ENCODE results near the gene DGKQ.

DGKQ gene

DNA sequence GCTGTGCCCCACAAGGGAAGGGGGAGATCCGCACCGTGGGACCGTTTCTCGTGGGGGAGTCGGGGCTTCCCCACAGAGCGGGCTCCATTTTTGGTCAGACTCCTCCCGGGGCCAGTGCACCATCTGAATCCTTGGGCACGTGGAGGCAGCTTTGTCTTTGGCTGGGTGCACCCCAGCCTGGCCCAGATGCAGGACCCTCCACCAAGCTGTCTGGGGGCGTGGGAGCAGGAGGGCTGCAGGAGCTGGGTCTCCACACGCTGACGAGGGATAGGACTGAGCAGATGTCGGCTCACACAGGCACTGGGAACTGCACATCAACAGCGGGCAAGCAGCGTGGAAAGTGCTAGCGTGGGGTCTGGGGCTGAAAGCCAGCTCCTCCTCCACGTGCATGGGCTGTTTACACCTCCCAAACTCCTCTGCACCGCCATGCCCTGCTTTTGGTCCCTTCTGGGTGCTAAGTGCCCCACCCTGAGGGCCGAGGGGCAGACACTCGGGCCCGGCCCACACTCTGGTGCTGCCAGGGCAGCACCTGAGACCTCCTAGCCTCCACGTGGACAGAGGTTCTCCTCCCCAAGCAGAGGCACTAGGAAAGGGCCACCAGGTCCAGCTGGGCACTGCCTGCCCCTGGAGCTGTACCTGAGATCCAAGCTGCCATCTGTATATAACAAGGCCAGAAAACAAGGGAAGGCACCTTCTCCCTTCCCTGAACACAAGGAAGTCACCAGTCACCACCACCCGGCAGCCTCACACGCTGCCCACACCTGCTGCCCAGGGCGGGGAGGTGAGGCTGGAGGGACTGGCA lies 13.8 kb downstream of the DGKQ start:
- H3K27ac ChIP-seq: no peak overlapping the region
- H3K4me2 ChIP-seq: no peak overlapping the region
- no peak overlapping the region for H3K9ac ChIP-seq
- no peaks in the 10 kb centered on the region for H3K4me1 ChIP-seq
- no peaks in the 10 kb centered on the region for H3K9me3 ChIP-seq (replicated peaks in 1 of 11)
- no peaks in the 10 kb centered on the region for H3K27me3 ChIP-seq
- no peak overlapping the region for H3K4me3 ChIP-seq
- no peak for TF ChIP-seq Cebpa-rat (IDR thresholded peaks at IDR 0.05)
- H4K20me1 ChIP-seq: peaks cover 0 to 91% (median 24%) of the 10 kb centered on the region in 11 experiments; a peak in 14 of 22 replicates
- peaks cover 46 to 88% (median 75%) of the 10 kb centered on the region in 11 experiments for H3K36me3 ChIP-seq

DNA sequence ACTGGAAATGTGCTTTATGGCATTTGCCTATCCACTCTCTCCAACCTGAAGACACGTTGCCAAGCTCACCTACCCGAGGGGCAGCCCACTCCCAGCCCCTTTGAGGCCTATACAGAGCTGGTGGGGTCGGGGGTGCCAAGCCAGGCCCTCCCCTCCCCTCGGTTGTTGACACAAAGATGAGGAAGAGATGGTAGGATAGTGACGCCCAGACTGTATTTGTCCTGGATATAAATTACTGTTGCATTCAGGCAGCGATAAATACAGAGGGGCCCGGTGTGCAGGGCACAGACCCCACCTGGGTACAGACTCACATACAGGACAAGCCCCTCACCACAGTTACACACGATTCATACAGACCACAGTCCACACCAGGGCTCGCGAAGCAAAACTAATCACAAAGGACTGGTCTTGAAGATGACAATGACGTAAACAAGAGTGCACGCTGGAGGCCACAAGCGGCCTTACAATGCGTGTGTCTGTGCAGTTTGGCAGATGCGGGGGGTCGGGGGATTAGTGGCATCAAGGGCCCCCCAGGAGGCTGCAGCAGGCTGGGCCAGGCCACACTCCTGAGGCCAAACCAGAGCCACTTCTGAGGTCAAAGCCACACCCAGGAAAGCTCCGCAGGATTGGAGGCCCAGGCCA lies 14.6 kb downstream of the DGKQ start:
- Histone ChIP-seq H3K4me3 (no peak overlapping the region), H3K4me2 (no peak overlapping the region), H3K4me1 (no peaks in the 10 kb centered on the region), H3K9ac (no peak overlapping the region), H3K27ac (no peak overlapping the region), H3K27me3 (no peaks in the 10 kb centered on the region), H3K36me3 (peaks cover 41 to 87% (median 70%) of the 10 kb centered on the region in 11 experiments), H3K9me3 (replicated peaks in 1 of 11) (no peaks in the 10 kb centered on the region), H4K20me1 (peaks cover 0 to 89% (median 23%) of the 10 kb centered on the region in 11 experiments; a peak in 14 of 22 replicates)
- TF ChIP-seq Cebpa-rat (IDR thresholded peaks at IDR 0.05): no peak

DNA sequence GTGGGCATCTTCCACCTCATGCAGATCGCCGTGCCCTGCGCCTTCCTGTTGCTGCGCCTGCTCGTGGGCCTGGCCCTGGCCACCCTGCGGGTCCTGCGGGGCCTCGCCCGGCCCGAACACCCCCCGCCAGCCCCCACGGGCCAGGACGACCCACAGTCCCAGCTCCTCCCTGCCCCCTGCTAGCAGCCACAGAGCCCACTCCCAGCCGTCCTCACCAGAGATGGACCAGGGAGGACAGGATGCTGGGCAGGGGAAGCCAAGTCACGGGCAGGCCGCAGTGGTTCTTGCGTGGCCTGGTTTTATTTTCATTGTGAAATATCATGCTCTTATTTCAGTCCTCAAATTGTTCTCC lies 15.1 kb downstream of the DGKQ start:
- Histone ChIP-seq H3K4me3 (no peak overlapping the region), H3K27me3 (no peaks in the 10 kb centered on the region), H3K9ac (no peak overlapping the region), H3K36me3 (peaks cover 36 to 87% (median 65%) of the 10 kb centered on the region in 11 experiments), H3K9me3 (replicated peaks in 1 of 11) (no peaks in the 10 kb centered on the region), H3K4me1 (no peaks in the 10 kb centered on the region), H3K27ac (no peak overlapping the region), H4K20me1 (peaks cover 0 to 84% (median 21%) of the 10 kb centered on the region in 11 experiments; a peak in 14 of 22 replicates), H3K4me2 (no peak overlapping the region)
- TF ChIP-seq Cebpa-rat (IDR thresholded peaks at IDR 0.05): no peak

DNA sequence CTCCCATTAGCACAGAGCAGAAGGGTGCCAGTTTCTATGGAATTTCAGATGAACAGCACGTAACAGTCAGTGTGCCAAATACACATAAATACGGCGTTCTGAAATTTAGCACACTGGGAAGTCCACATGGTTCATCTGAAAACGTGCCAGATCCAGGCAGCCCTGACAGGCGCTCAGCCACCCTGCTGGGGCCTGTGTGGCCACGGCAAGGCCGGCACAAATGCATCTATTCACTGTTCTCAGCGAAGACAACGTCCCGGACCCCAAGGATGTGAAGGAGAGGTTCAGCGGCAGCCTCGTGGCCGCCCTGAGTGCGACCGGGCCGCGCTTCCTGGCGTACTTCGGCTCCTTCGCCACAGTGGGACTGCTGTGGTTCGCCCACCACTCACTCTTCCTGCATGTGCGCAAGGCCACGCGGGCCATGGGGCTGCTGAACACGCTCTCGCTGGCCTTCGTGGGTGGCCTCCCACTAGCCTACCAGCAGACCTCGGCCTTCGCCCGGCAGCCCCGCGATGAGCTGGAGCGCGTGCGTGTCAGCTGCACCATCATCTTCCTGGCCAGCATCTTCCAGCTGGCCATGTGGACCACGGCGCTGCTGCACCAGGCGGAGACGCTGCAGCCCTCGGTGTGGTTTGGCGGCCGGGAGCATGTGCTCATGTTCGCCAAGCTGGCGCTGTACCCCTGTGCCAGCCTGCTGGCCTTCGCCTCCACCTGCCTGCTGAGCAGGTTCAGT lies 15.6 kb downstream of the DGKQ start:
- no peak for TF ChIP-seq Cebpa-rat (IDR thresholded peaks at IDR 0.05)
- Histone ChIP-seq H3K27ac (no peak overlapping the region), H3K4me2 (no peak overlapping the region), H3K4me1 (no peaks in the 10 kb centered on the region), H3K9ac (no peak overlapping the region), H3K4me3 (no peak overlapping the region), H4K20me1 (peaks cover 0 to 79% (median 20%) of the 10 kb centered on the region in 11 experiments; a peak in 14 of 22 replicates), H3K36me3 (peaks cover 33 to 86% (median 59%) of the 10 kb centered on the region in 11 experiments), H3K27me3 (no peaks in the 10 kb centered on the region), H3K9me3 (replicated peaks in 1 of 11) (no peaks in the 10 kb centered on the region)

DNA sequence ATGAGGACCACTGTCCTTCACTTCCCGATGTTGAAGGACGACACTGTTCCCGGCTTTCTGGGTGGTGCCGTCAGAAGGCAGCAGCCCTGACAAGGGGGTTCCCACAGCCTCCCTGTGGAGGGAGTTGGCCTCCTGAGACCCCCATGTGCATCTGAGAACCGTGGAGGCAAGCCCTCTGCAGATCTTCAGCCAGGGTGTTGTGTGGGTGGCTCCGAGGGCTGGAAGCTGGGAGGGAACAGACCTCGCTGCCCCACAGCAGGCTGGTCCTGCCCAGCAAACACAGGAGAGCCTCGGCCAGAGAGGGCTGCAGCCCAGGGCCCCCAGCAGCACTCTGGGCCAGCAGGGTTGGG lies 16.2 kb downstream of the DGKQ start:
- no peaks in the 10 kb centered on the region for H3K9me3 ChIP-seq (replicated peaks in 1 of 11)
- no peak for TF ChIP-seq Cebpa-rat (IDR thresholded peaks at IDR 0.05)
- no peaks in the 10 kb centered on the region for H3K4me1 ChIP-seq
- no peak overlapping the region for H3K9ac ChIP-seq
- H3K4me3 ChIP-seq: no peak overlapping the region
- peaks cover 0 to 74% (median 15%) of the 10 kb centered on the region in 11 experiments; a peak in 14 of 22 replicates for H4K20me1 ChIP-seq
- H3K36me3 ChIP-seq: peaks cover 28 to 81% (median 54%) of the 10 kb centered on the region in 11 experiments
- H3K27ac ChIP-seq: no peak overlapping the region
- H3K4me2 ChIP-seq: no peak overlapping the region
- H3K27me3 ChIP-seq: no peaks in the 10 kb centered on the region

DNA sequence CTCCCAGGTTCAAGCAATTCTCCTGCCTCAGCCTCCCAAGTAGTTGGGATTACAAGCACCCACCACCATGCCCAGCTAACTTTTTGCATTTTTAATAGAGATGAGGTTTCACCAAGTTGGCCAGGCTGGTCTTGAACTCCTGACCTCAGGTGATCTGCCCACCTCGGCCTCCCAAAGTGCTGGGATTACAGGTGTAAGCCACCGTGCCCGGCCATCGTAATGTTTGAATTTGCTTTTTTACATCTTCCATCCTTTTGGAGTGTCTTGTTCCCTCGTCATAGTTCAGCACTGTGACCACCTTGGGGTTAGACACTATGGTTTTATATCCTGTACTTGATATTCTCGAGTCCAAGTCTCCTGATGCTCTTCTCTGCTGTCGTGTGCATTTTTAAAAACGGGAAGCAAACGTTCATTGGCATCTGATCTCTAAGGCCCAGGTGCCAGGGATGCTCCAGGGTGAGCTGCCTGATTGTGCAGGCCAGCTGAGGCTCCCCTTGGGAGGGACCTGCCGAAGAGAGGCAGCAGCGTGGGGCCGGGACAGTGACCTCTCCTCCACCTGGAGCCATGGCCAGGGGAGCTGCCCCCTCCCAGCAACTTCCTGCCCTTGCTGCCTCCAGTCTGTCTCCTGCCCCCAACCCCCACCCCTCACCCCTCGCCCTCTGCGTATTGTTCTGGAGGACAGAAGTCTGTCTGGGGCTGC lies 16.7 kb downstream of the DGKQ start:
- Histone ChIP-seq H3K27ac (no peak overlapping the region), H3K36me3 (peaks cover 23 to 76% (median 48%) of the 10 kb centered on the region in 11 experiments), H3K4me2 (no peak overlapping the region), H3K4me1 (no peaks in the 10 kb centered on the region), H3K9ac (no peak overlapping the region), H4K20me1 (peaks cover 0 to 74% (median 15%) of the 10 kb centered on the region in 11 experiments; a peak in 14 of 22 replicates), H3K27me3 (no peaks in the 10 kb centered on the region), H3K9me3 (replicated peaks in 1 of 11) (no peaks in the 10 kb centered on the region), H3K4me3 (no peak overlapping the region)
- TF ChIP-seq Cebpa-rat (IDR thresholded peaks at IDR 0.05): no peak

DNA sequence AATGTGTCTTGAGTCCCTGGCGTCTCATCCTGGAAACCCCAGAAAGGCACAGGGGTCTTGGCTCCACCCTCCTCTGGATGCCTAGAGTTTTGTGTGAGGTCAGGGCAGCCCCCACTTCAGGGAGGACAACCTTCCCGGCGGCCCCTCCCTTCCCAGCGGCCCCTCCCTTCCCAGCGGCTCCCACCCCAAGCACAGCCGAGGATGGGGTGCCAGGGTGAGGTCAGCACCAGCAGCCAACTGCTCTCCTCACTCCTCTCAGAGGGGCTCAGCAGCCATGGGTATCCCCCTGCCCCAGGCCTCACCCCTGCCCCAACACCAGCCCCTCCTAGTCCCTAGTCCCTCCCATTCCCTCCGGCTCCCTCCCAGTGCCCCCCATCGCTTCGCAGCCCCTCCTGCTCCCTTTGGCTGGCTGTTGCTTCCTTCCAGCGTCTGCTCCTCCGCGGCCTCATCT lies 17.4 kb downstream of the DGKQ start:
- peaks cover 21 to 75% (median 42%) of the 10 kb centered on the region in 11 experiments for H3K36me3 ChIP-seq
- no peaks in the 10 kb centered on the region for H3K4me1 ChIP-seq
- no peak overlapping the region for H3K4me2 ChIP-seq
- H3K9me3 ChIP-seq (replicated peaks in 1 of 11): no peaks in the 10 kb centered on the region
- no peak overlapping the region for H3K27ac ChIP-seq
- no peak overlapping the region for H3K9ac ChIP-seq
- no peak for TF ChIP-seq Cebpa-rat (IDR thresholded peaks at IDR 0.05)
- H4K20me1 ChIP-seq: peaks cover 0 to 74% (median 15%) of the 10 kb centered on the region in 11 experiments; a peak in 14 of 22 replicates
- H3K27me3 ChIP-seq: no peaks in the 10 kb centered on the region
- no peak overlapping the region for H3K4me3 ChIP-seq

DNA sequence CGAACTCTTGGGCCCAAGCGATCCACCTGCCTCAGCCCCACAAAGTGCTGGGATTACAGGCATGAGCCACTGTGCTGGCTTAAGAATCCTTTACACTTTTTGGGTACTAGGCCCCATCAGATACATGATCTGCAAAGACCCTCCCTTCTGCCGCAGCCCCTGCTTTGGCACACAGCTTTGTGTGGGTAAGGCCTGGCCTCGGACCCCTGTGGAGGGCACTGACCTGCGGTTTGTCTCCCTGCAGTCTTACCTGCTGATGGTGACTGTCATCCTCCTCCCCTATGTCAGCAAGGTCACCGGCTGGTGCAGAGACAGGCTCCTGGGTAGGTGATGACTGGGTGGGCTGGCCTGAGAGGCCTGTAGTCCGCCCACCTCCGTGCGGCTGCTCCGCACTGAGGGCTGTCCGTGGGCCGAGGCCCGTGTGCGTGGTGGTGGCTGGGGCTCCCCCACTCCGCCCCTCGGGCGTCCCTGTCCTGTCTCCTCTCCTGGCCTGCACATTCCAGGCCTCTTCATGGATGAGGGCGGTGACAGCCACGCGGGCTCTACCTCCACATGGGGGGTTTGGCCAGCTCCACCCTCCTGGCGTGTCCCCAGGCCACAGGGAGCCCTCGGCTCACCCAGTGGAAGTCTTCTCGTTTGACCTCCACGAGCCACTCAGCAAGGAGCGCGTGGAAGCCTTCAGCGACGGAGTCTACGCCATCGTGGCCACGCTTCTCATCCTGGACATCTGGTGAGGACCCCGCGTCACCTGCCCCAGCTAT lies 18.0 kb downstream of the DGKQ start:
- TF ChIP-seq Cebpa-rat (IDR thresholded peaks at IDR 0.05): no peak

More for the DNA sequence above, 18.0 kb downstream of the DGKQ start:
- Histone ChIP-seq H3K36me3 (peaks cover 15 to 69% (median 36%) of the 10 kb centered on the region in 11 experiments; a peak in 21 of 22 replicates), H3K27ac (no peak overlapping the region), H3K9me3 (replicated peaks in 1 of 11) (no peaks in the 10 kb centered on the region), H4K20me1 (peaks cover 0 to 74% (median 14%) of the 10 kb centered on the region in 11 experiments; a peak in 14 of 22 replicates), H3K4me3 (no peak overlapping the region), H3K4me1 (no peaks in the 10 kb centered on the region), H3K9ac (no peak overlapping the region), H3K4me2 (no peak overlapping the region), H3K27me3 (no peaks in the 10 kb centered on the region)
